RWPE1 (cell line): Measurements from ENCODE around the gene NEK9.

Experiments used
- CTCF ChIA-PET: fragments of 350-600 bp; sonication (Branson Sonifier 250); formaldehyde crosslinking; extraction: SDS; loops from one replicate; lab custom pipeline; 2021; lab: Yijun Ruan, JAX
- POLR2A ChIA-PET: fragments of 400-600 bp; formaldehyde crosslinking; extraction: SDS; loops from one replicate; lab custom pipeline; 2020; ENCODE audit warnings: antibody characterized with exemption; ENCODE audit not compliant: low non-redundant PET; lab: Yijun Ruan, JAX
- DNase-seq: peaks from one replicate; pipeline ENCODE4 v3.0.0; 2012; ENCODE audit warnings: low spot score
- H3K27ac ChIP-seq: fragments of 450-650 bp; 2 replicates; pipeline ENCODE4 v1.5.1; 2017
- TF ChIP-seq, protein P1 (sequence below): fragments of 450-650 bp; conservative IDR thresholded peaks from 2 replicates; pipeline ENCODE4 v1.5.1; 2017; ENCODE audit warnings: low read depth, mild to moderate bottlenecking

NEK9 gene

GRCh38 chr14:75168586-75169335 is 41.9 kb upstream of the NEK9 start:
- POLR2A ChIA-PET: no interaction called here
- CTCF ChIA-PET: no interaction called here
- TF ChIP-seq, protein P1, sequence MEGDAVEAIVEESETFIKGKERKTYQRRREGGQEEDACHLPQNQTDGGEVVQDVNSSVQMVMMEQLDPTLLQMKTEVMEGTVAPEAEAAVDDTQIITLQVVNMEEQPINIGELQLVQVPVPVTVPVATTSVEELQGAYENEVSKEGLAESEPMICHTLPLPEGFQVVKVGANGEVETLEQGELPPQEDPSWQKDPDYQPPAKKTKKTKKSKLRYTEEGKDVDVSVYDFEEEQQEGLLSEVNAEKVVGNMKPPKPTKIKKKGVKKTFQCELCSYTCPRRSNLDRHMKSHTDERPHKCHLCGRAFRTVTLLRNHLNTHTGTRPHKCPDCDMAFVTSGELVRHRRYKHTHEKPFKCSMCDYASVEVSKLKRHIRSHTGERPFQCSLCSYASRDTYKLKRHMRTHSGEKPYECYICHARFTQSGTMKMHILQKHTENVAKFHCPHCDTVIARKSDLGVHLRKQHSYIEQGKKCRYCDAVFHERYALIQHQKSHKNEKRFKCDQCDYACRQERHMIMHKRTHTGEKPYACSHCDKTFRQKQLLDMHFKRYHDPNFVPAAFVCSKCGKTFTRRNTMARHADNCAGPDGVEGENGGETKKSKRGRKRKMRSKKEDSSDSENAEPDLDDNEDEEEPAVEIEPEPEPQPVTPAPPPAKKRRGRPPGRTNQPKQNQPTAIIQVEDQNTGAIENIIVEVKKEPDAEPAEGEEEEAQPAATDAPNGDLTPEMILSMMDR: no peak
- H3K27ac ChIP-seq: no peak overlapping the region
- no peak for DNase-seq

- TF ChIP-seq, protein P1: no peak
- DNase-seq: no peak
- H3K27ac ChIP-seq: no peak overlapping the region; the same call in 1 of the 2 replicates
- CTCF ChIA-PET: interaction anchor here (0.6 kb wide), 1 partner anchor 229 kb away, joined by 3 read pairs; no protein-coding TSS in a partner anchor
- POLR2A ChIA-PET: interaction anchor here (0.7 kb wide), 1 partner anchor 87 kb away, joined by 13 read pairs; no protein-coding TSS in a partner anchor
Observed at GRCh38 chr14:75167325-75167724, 40.5 kb upstream of the NEK9 start.

DNA sequence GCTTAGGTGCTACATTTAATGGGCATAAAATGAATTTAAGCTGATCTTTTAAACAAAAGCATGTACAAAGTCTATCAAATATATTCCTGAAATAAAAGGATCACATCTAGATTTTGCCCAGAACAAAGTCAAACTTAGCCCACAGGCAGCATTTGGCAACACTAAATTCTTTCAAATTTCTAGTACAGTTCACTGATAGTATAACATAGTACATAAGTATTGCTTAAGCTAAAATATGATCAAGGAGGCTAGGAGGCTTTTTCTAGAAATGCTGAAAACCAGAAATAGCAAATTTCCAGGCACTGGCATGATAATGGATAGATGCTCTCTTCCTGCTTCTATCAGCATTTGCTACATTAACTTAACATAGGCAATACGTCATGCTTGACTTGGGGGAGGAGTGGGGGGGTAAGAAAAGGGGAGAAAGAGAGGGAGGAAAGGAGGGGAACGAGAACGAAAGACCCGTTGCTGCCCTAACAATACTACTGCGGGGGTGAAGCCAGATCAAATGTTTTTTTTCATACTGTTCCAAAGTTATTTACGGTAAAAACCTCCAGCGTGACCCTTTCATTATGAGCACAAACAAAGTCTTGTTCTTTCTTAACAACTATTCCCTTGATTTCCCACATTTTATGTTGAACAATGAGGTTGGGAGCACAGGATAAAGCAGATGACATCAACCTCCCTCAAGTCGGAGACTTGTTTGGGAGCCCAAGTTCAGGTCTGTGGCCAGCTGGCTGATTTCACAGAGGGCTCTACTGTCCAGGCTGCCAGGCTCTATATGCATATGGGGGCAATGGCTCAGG is 38.9 kb upstream of the NEK9 start:
- ChIA-PET POLR2A (no interaction called here), CTCF (interaction anchor here (0.6 kb wide), 1 partner anchor 101 kb away, joined by 3 read pairs; no protein-coding TSS in a partner anchor)
- DNase-seq: no peak
- TF ChIP-seq, protein P1: no peak
- H3K27ac ChIP-seq: no peak overlapping the region

GRCh38 chr14:75164809-75165208 is 38.0 kb upstream of the NEK9 start:
- POLR2A ChIA-PET: no interaction called here
- H3K27ac ChIP-seq: no peak overlapping the region
- CTCF ChIA-PET: no interaction called here
- TF ChIP-seq, protein P1: no peak
- no peak for DNase-seq

DNA sequence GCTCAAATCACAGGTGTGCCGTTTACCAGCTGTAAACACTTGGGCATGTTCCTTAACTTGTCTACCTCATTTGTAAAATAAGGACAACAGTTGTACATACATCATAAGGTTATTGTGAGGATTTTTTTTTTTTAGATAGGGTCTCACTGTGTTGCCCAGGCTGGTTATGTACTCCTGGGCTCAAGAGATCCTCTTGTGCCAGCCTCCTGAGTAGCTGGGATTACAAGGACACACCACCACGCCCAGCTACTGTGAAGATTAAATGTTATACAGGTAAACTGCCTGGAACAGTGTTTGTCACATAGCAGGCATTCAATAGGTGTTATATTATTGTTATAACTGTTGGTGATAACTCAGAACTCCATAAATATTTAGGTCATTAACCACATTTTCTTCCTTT is 36.8 kb upstream of the NEK9 start:
- H3K27ac ChIP-seq: no peak overlapping the region
- POLR2A ChIA-PET: interaction anchor here (0.6 kb wide), 1 partner anchor 117 kb away, joined by 4 read pairs; no protein-coding TSS in a partner anchor
- CTCF ChIA-PET: interaction anchor here (0.6 to 0.7 kb wide), 4 partner anchors 16 to 560 kb away, joined by 3 read pairs; no protein-coding TSS in a partner anchor

More for the DNA sequence above, 36.8 kb upstream of the NEK9 start:
- TF ChIP-seq, protein P1: no peak
- no peak for DNase-seq
